PC-9 (cell line): ENCODE measurements around the gene TMEM52.

ENCODE experiments used
- CTCF ChIP-seq: fragments of 200-600 bp; sonication (generic); conservative IDR thresholded peaks from 2 replicates; pipeline ENCODE4 v1.6.1; 2017; ENCODE audit warnings: mixed run types, antibody characterized with exemption, mild to moderate bottlenecking, moderate library complexity
- EZH2 ChIP-seq: fragments of 200-600 bp; sonication (generic); IDR thresholded peaks from 2 replicates; pipeline ENCODE4 v1.8.0; 2017; ENCODE audit warnings: antibody characterized with exemption, low read depth

- no peak for TF ChIP-seq CTCF
- no peak for TF ChIP-seq EZH2
These were observed 2.2 kb downstream of the TMEM52 start for GRCh38 chr1:1916851-1917251.
